Smooth muscle cell (in vitro differentiated cells): ENCODE data around the gene TMEM154. TPM values are rescaled to one million over a fixed set of nuclear protein-coding genes. Genes with fewer than 3 reads are reported as not detected.

Source experiments
- DNase-seq: peaks from one replicate; lab custom pipeline; 2025; ENCODE audit not compliant: unreplicated experiment; lab: John Stamatoyannopoulos, UW
- H2AFZ ChIP-seq: fragments of 200-600 bp; sonication (generic); 2 replicates; pipeline ENCODE4 v1.6.0; 2016; ENCODE audit warnings: antibody characterized with exemption, low read depth, mild to moderate bottlenecking
- H3F3A ChIP-seq: fragments of 200-600 bp; sonication (generic); 2 replicates; pipeline ENCODE4 v1.6.0; 2017; ENCODE audit warnings: antibody characterized with exemption, low read depth
- H3K27ac ChIP-seq: fragments of 200-600 bp; sonication (generic); 2 replicates; pipeline ENCODE4 v1.5.1; 2016; ENCODE audit warnings: low read depth, mild to moderate bottlenecking
- H3K27me3 ChIP-seq: fragments of 200-600 bp; sonication (generic); 2 replicates; pipeline ENCODE4 v1.6.1; 2016; ENCODE audit warnings: low read depth, mild to moderate bottlenecking
- H3K36me3 ChIP-seq: fragments of 200-600 bp; sonication (generic); 2 replicates; pipeline ENCODE4 v1.5.1; 2016; ENCODE audit warnings: low read depth
- H3K4me1 ChIP-seq: fragments of 200-600 bp; sonication (generic); 2 replicates; pipeline ENCODE4 v1.5.1; 2016; ENCODE audit warnings: low read depth
- H3K4me2 ChIP-seq: fragments of 200-600 bp; sonication (generic); 2 replicates; pipeline ENCODE4 v1.6.0; 2016; ENCODE audit warnings: mild to moderate bottlenecking
- H3K4me3 ChIP-seq: fragments of 200-600 bp; sonication (generic); 2 replicates; pipeline ENCODE4 v1.5.1; 2016; ENCODE audit warnings: mild to moderate bottlenecking
- H3K79me2 ChIP-seq: fragments of 200-600 bp; sonication (generic); 2 replicates; pipeline ENCODE4 v1.6.0; 2016; ENCODE audit warnings: low read depth, mild to moderate bottlenecking
- H3K9ac ChIP-seq: fragments of 200-600 bp; sonication (generic); 2 replicates; pipeline ENCODE4 v1.6.0; 2016; ENCODE audit warnings: low read depth
- H3K9me3 ChIP-seq: fragments of 200-600 bp; sonication (generic); replicated peaks from 2 replicates; pipeline ENCODE4 v1.5.1; 2016; ENCODE audit warnings: low read depth
- H4K20me1 ChIP-seq: fragments of 200-600 bp; sonication (generic); 2 replicates; pipeline ENCODE4 v1.6.0; 2016; ENCODE audit warnings: low read depth
- CTCF ChIP-seq: fragments of 200-600 bp; sonication (generic); IDR thresholded peaks from 2 replicates; pipeline ENCODE4 v1.5.1; 2017; ENCODE audit warnings: borderline replicate concordance, mild to moderate bottlenecking, antibody characterized with exemption; ENCODE audit not compliant: insufficient read depth, poor library complexity, severe bottlenecking
- WGBS: methylation state at CpG from one replicate; pipeline ENCODE4 v1.1.7; 2016; ENCODE audit warnings: low lambda C conversion rate; 5-methylcytosine and 5-hydroxymethylcytosine counted together
- polyA plus RNA-seq: library from polyadenylated mRNA; unstranded; fragments of >200 nt; fragmentation: Nextera tagmentation; extraction: Ambion mirVana; gene quantifications from 2 replicates; pipeline ENCODE4 v1.2.1, GENCODE V29; 2016
- total RNA-seq: library from RNA; depleted of rRNA; stranded (reverse); fragments of >200 nt; gene quantifications from 2 replicates; pipeline ENCODE4 v1.2.3, GENCODE V29; 2014

Gene TMEM154
- total and polyA plus RNA-seq, 2 experiments from 2014 or later: 1.8 to 6.0 TPM

- Histone ChIP-seq H3K79me2 (no peaks in the 10 kb centered on the region), H2AFZ (no peak overlapping the region), H3K36me3 (no peaks in the 10 kb centered on the region), H3F3A (no peaks in the 10 kb centered on the region), H3K27ac (no peak overlapping the region), H3K4me1 (no peaks in the 10 kb centered on the region), H3K4me2 (no peak overlapping the region), H3K9ac (no peak overlapping the region), H3K4me3 (no peak overlapping the region), H4K20me1 (no peaks in the 10 kb centered on the region), H3K27me3 (no peaks in the 10 kb centered on the region), H3K9me3 (no peaks in the 10 kb centered on the region)
- 82% methylated on average over 3 of the region's 3 CpGs for WGBS
- no peak for DNase-seq
- no peak for TF ChIP-seq CTCF
These were observed 66.4 kb downstream of the TMEM154 start for GRCh38 chr4:152613351-152613750.

- H3K4me3 ChIP-seq: no peak overlapping the region
- H3K36me3 ChIP-seq: no peaks in the 10 kb centered on the region
- no peaks in the 10 kb centered on the region for H3K9me3 ChIP-seq
- H3K9ac ChIP-seq: no peak overlapping the region
- H3K27ac ChIP-seq: no peak overlapping the region
- no peak for TF ChIP-seq CTCF
- no peaks in the 10 kb centered on the region for H3K27me3 ChIP-seq
- no peak overlapping the region for H3K4me2 ChIP-seq
- peaks cover 17% of the 10 kb centered on the region for H3F3A ChIP-seq
- H2AFZ ChIP-seq: no peak overlapping the region
- DNase-seq: no peak
- H3K79me2 ChIP-seq: no peaks in the 10 kb centered on the region
- H4K20me1 ChIP-seq: no peaks in the 10 kb centered on the region
- H3K4me1 ChIP-seq: peaks cover 25% of the 10 kb centered on the region
These were observed 69.7 kb downstream of the TMEM154 start for GRCh38 chr4:152610131-152610530.

GRCh38 chr4:152609481-152609880 is 70.3 kb downstream of the TMEM154 start:
- Histone ChIP-seq H3K4me2 (no peak overlapping the region), H3K4me1 (peaks cover 26% of the 10 kb centered on the region), H2AFZ (no peak overlapping the region), H3K9me3 (no peaks in the 10 kb centered on the region), H3K36me3 (no peaks in the 10 kb centered on the region), H3K4me3 (no peak overlapping the region), H4K20me1 (no peaks in the 10 kb centered on the region), H3K27me3 (no peaks in the 10 kb centered on the region), H3K79me2 (no peaks in the 10 kb centered on the region), H3F3A (peaks cover 20% of the 10 kb centered on the region), H3K9ac (no peak overlapping the region), H3K27ac (no peak overlapping the region)
- TF ChIP-seq CTCF: no peak
- 89% methylated on average over 4 of the region's 4 CpGs for WGBS
- DNase-seq: no peak

- Histone ChIP-seq H3K9ac (no peak overlapping the region), H2AFZ (no peak overlapping the region), H3K36me3 (no peaks in the 10 kb centered on the region), H4K20me1 (no peaks in the 10 kb centered on the region), H3K4me3 (no peak overlapping the region), H3K9me3 (no peaks in the 10 kb centered on the region), H3K4me1 (peaks cover 26% of the 10 kb centered on the region), H3F3A (peaks cover 20% of the 10 kb centered on the region), H3K27ac (no peak overlapping the region), H3K4me2 (peak overlapping the region; percentile 18), H3K27me3 (no peaks in the 10 kb centered on the region), H3K79me2 (no peaks in the 10 kb centered on the region)
- WGBS: 35% methylated on average over 7 of the region's 7 CpGs
- no peak for DNase-seq
- no peak for TF ChIP-seq CTCF
These were observed 72.6 kb downstream of the TMEM154 start for GRCh38 chr4:152607178-152607577.
